IPS-15b (cell line): Measurements from ENCODE around the gene CCDC102B.
"Not testable (repeated sequence)": the region's sequence is repeated elsewhere in the genome, so short reads cannot be mapped to it uniquely, and the experiment has no call there.

ENCODE experiments used
- H3K27me3 ChIP-seq: one replicate; pipeline ENCODE4 v1.6.1; 2013; ENCODE audit warnings: low read length; ENCODE audit not compliant: control insufficient read depth, insufficient read depth
- H3K36me3 ChIP-seq: one replicate; pipeline ENCODE4 v1.6.1; 2013; ENCODE audit warnings: low read length; ENCODE audit not compliant: control insufficient read depth, insufficient read depth
- H3K4me1 ChIP-seq: one replicate; pipeline ENCODE4 v1.6.1; 2013; ENCODE audit warnings: mild to moderate bottlenecking, low read length; ENCODE audit not compliant: control insufficient read depth, insufficient read depth
- H3K4me3 ChIP-seq: one replicate; pipeline ENCODE4 v1.5.1; 2013; ENCODE audit warnings: low read depth, low read length
- H3K9ac ChIP-seq: one replicate; pipeline ENCODE4 v1.6.1; 2013; ENCODE audit warnings: low read depth, mild to moderate bottlenecking, low read length
- H3K9me3 ChIP-seq: one replicate; pipeline ENCODE4 v1.6.1; 2013; ENCODE audit warnings: mild to moderate bottlenecking, low read length; ENCODE audit not compliant: control insufficient read depth, insufficient read depth

The CCDC102B gene

DNA sequence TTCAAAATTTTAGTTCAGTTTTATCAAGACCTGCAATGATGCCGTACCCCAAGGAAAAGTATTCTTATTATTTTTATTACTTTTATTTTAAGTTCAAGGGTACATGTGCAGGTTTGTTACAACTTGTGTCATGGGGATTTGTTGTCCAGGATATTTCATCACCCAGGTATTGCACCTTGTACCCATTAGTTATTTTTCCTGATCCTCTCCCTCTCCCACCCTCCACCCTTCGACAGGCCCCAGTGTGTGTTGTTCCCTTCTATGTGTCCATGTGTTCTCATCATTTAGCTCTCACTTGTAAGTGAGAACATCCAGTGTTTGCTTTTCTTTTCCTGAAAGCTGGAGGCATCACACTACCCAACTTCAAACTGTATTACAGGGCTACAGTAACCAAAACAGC lies 122.0 kb downstream of the CCDC102B start:
- Histone ChIP-seq H3K27me3 (no peaks in the 10 kb centered on the region), H3K4me3 (no peak overlapping the region), H3K9ac (no peak overlapping the region), H3K4me1 (no peaks in the 10 kb centered on the region), H3K9me3 (no peaks in the 10 kb centered on the region), H3K36me3 (no peaks in the 10 kb centered on the region)

DNA sequence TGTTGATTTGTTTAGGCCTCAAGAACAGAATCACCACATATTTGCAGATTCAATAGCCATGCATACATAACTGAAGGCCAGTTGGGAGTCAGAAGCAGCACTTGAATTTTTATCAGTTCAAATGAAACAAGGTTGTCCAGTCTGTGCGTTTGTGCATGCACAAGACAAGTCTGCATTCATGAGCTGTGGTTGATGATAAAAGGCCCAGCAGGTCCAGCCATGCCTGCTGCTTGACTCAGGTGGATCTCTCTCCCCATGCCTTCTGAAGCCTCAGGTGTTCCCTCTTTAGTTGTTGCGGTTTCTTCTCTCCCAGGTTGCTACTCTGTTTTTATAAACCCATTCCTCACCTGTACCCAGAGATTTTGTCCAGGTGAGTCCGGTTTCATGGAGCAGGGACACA lies 124.5 kb downstream of the CCDC102B start:
- no peak overlapping the region for H3K4me3 ChIP-seq
- no peaks in the 10 kb centered on the region for H3K27me3 ChIP-seq
- H3K36me3 ChIP-seq: no peaks in the 10 kb centered on the region
- H3K9ac ChIP-seq: no peak overlapping the region
- H3K9me3 ChIP-seq: no peaks in the 10 kb centered on the region
- H3K4me1 ChIP-seq: no peaks in the 10 kb centered on the region

DNA sequence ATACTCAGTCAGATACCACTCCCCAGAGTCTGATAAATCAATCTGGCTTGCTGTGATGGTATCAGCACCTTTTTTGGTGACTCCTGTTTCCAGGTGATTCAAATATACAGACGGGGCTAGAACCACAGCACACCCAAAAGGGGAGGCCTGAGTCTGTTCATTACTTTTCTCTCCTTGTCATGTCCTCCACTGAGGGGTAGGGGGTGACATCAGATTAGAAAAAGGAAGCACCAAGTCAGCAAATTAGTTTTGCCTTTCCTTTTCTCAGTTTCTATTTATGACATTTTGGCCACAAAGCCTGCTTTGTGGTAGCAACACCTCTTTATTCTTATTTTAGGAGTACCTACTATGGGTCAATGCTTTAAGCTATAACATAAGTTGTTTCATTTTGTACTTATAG lies 127.4 kb downstream of the CCDC102B start:
- Histone ChIP-seq H3K27me3 (no peaks in the 10 kb centered on the region), H3K9ac (no peak overlapping the region), H3K36me3 (no peaks in the 10 kb centered on the region), H3K4me3 (no peak overlapping the region), H3K9me3 (no peaks in the 10 kb centered on the region), H3K4me1 (peaks cover 9% of the 10 kb centered on the region)

DNA sequence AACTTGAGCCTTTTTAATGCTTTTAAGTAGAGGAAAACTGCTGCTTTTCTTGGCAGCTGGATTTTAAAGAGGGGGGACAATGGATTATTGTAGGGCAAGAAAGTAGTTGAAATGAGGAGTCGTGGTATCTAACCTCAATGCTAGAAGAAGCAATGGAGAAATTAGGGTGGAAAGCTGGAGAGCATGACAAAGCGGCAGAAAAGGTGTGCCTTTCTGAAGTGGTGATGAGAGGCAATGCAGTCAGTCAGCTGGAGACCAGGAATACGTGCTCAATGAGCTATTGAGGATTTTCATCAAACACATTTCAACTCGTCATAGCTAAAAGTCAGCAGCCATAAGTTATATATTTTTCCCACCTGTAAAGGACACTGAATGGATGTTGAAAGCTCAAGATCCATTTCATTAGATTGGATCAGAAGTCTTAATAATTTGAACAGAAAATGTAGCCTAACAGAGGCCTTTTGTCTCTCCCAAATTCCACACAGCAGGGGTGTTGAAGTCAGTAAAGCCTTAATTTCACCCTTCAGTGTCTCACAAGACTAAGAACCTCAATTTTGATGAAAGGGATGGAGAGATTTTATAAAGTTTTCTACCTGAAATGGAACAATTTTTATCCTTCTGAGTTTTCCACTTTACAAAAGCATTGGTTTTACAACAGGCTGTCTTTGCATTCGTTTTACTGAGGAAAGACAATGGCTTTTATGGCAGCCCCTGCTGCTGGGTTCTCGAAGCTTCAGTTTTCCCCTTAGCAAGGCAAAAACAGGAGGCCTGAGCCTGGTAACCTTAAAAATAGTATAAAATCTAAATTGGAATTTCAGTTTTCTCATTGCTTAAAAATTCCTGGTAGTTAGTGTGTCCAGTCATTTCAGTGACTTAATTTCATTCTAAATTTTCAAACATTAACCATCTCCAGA lies 131.1 kb downstream of the CCDC102B start:
- H3K27me3 ChIP-seq: no peaks in the 10 kb centered on the region
- H3K36me3 ChIP-seq: no peaks in the 10 kb centered on the region
- peaks cover 9% of the 10 kb centered on the region for H3K4me1 ChIP-seq
- H3K9me3 ChIP-seq: no peaks in the 10 kb centered on the region
- H3K4me3 ChIP-seq: no peak overlapping the region
- H3K9ac ChIP-seq: no peak overlapping the region

DNA sequence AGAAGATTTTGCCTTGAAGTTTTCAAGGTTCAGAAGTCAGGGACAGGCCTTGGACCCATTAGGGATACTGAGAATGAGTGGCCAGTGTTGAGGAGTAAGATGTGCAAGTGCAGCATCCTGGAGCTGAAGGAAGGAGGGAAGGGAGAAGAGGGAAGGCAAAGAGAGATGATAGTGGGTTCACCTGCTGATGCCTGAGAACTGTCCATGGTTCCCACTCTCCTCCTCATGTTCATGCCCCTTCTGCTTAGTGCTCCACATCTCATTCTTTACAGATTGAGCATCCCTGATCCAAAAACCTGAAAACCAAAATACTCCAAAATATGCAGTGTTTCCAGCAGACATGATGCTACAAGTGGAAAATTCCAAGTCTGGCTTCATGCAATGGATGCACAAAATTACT lies 137.8 kb downstream of the CCDC102B start:
- Histone ChIP-seq H3K27me3 (no peaks in the 10 kb centered on the region), H3K9me3 (no peaks in the 10 kb centered on the region), H3K4me3 (no peak overlapping the region), H3K4me1 (peaks cover 2% of the 10 kb centered on the region), H3K9ac (no peak overlapping the region), H3K36me3 (no peaks in the 10 kb centered on the region)

DNA sequence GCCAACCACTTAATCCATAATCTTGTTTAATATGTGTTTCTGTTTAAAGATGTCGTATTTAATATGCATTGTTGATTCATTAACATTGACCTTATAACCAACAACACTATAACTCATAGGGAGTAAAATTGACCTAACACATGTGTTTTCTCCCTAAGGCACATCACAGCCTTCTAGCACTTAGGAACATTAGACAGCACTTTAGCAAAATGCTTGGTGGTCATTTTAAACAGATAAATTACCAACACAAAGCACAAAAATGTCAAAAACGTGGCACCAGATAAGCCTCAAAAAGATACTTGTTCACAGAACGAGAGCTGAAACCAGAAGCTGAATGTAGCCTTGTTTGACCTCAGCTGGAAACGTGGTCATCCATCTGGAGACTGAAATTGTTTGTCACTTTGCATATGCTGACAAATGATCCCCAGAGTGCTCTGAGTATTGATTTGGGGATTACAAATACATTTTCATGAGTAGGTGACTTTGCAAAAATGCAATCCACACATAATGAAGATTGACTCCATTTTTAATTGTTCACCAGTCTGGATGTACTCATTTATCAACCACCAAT lies 139.2 kb downstream of the CCDC102B start:
- H3K9me3 ChIP-seq: no peaks in the 10 kb centered on the region
- H3K4me1 ChIP-seq: peaks cover 2% of the 10 kb centered on the region
- no peak overlapping the region for H3K9ac ChIP-seq
- no peaks in the 10 kb centered on the region for H3K36me3 ChIP-seq
- no peaks in the 10 kb centered on the region for H3K27me3 ChIP-seq
- H3K4me3 ChIP-seq: no peak overlapping the region

DNA sequence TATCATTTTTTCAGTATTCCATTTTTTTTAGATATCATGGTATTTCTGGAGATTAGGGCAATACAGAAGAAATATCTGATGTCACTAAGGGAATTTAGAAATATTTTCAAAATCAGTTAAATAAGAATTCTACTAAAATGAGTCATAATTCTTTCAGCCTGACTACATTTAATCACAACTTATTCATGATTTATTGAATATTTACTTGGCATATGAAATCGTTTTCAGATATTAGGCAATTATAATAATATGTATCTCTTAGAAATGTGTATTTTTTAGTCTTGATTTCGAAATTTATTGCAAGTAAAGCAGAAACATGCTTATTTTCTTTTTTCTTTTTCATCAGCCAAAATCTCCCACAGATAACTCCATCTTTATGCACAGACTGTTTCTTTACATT lies 142.2 kb downstream of the CCDC102B start:
- H3K9me3 ChIP-seq: no peaks in the 10 kb centered on the region
- no peaks in the 10 kb centered on the region for H3K36me3 ChIP-seq
- H3K9ac ChIP-seq: no peak overlapping the region
- no peaks in the 10 kb centered on the region for H3K27me3 ChIP-seq
- H3K4me3 ChIP-seq: no peak overlapping the region
- H3K4me1 ChIP-seq: peaks cover 20% of the 10 kb centered on the region

DNA sequence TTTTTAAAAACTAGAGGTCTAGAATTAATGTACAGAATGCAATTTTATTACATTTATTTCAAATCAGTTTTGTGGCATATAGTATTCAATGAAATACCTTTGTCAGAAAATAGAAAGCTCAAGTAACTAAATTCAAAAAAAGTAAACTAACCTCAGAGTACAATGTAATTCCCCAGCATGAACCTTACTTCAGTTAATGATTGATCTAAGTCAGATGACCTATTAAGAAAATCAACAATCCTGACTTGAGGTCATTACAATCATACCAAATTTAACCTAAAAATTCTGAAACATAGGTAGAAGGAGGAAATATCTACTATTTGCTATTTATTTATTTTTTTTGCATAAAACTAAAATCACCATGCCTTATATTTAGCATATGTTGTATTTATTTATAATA lies 142.9 kb downstream of the CCDC102B start:
- Histone ChIP-seq H3K27me3 (no peaks in the 10 kb centered on the region), H3K36me3 (no peaks in the 10 kb centered on the region), H3K4me3 (no peak overlapping the region), H3K9ac (no peak overlapping the region), H3K9me3 (no peaks in the 10 kb centered on the region), H3K4me1 (peaks cover 20% of the 10 kb centered on the region)

DNA sequence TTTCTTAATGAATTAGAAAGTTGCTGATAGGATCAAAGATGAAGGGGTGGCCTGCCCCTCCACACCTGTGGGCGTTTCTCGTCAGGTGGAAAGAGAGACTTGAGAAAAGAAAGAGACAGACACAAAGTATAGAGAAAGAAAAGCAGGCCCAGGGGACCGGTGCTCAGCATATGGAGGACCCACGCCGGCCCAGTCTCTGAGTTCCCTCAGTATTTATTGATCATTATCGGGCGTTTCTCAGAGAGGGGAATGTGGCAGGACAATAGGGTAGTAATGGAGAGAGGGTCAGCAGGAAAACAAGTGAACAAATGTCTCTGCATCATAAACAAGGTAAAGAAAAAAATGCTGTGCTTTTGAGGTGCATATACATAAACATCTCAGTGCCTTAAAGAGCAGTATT lies 144.3 kb downstream of the CCDC102B start:
- Histone ChIP-seq H3K4me1 (peaks cover 20% of the 10 kb centered on the region), H3K4me3 (no peak overlapping the region), H3K27me3 (no peaks in the 10 kb centered on the region), H3K9ac (no peak overlapping the region), H3K9me3 (no peaks in the 10 kb centered on the region), H3K36me3 (no peaks in the 10 kb centered on the region)

DNA sequence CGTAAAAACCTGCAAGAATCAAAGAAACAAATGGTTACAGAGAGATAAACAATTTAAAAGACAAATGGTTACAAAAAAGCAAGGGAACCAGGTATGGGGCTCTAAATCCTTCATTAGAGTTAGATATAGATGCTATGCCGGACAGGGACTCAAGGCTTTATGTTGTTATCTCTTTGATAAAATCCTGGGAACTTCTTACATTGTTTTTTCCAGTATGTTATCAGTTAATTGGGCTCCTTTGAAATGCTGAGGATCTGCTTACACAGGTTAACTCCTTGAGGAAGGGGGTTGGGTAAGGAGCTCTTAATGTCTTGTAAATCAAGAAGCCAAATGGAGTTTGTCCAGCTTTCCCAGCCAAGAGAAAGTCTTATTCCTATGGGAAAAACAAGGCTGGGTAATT lies 146.0 kb downstream of the CCDC102B start:
- not testable (repeated sequence) for H3K9ac ChIP-seq, H3K4me3 ChIP-seq, H3K9me3 ChIP-seq, H3K27me3 ChIP-seq, H3K36me3 ChIP-seq
- peaks cover 20% of the 10 kb centered on the region for H3K4me1 ChIP-seq

DNA sequence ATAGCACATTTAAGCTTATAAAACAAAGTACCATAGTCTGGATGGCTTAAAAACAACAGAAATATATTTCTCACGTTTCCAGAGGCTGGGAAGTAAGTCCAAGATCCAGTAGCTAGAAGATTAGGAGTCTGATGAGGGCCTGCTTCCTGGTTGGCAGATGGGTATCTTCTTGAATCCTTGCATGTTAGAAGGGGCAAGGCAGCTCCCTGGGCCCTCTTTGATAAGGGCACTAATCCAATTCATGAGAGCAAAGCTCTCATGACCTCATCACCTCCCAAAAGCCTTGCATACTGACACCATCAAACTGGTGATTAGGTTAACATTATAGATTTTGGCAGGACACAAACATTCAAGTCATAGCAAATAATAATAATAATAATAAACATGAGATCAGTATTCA lies 146.4 kb downstream of the CCDC102B start:
- Histone ChIP-seq H3K4me1 (peaks cover 20% of the 10 kb centered on the region), H3K9me3 (no peaks in the 10 kb centered on the region), H3K27me3 (no peaks in the 10 kb centered on the region), H3K4me3 (no peak overlapping the region), H3K36me3 (no peaks in the 10 kb centered on the region), H3K9ac (no peak overlapping the region)

DNA sequence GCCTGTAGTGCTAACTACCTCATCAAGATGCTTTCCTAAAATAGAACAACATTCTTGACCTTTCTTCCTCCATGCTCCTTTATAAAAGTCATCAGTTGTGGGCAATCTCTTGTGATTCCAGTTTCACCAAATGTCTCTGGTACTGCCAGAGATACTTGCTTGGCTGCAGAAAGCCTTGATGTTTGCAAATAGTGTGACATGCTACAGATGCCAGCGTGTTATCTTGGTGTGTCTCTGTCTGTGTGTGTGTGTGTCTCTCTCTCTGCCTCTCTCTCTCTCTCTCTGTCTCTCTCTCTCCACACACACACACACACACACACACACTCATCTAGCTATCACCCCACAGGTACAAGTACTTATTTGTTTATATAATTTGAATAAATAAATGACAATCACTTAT lies 146.9 kb downstream of the CCDC102B start:
- Histone ChIP-seq H3K9ac (no peak overlapping the region), H3K4me3 (no peak overlapping the region), H3K36me3 (no peaks in the 10 kb centered on the region), H3K27me3 (no peaks in the 10 kb centered on the region), H3K4me1 (peaks cover 20% of the 10 kb centered on the region), H3K9me3 (no peaks in the 10 kb centered on the region)
